HG03280 (cell line): ENCODE measurements around the gene SPNS1.
"Not testable (repeated sequence)": the region's sequence is repeated elsewhere in the genome, so short reads cannot be mapped to it uniquely, and the experiment has no call there.

Experiments
- ATAC-seq: cut with Tn5 transposase; IDR thresholded peaks from one replicate; pipeline ENCODE4 v1.9.1; 2021; ENCODE audit warnings: mild to moderate bottlenecking, moderate library complexity; ENCODE audit not compliant: unreplicated experiment

SPNS1 gene

DNA sequence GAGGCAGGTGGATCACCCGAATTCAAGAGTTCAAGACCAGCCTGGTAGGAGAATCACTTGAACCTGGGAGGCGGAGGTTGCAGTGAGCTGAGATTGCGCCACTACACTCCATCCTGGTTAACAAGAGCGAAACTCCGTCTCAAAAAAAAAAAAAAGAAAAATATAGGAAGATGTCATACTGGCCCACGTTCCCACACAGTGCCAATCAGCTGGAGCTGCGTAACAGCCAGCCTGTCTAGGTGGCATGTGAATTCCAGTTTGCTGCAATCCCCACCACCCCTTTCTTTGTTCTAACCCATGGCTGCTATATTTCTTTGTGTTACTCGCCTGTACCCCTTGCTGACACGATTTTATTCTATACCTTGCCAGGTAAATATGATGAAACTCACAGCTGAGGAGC lies 16.4 kb upstream of the SPNS1 start:
- no peak for ATAC-seq

DNA sequence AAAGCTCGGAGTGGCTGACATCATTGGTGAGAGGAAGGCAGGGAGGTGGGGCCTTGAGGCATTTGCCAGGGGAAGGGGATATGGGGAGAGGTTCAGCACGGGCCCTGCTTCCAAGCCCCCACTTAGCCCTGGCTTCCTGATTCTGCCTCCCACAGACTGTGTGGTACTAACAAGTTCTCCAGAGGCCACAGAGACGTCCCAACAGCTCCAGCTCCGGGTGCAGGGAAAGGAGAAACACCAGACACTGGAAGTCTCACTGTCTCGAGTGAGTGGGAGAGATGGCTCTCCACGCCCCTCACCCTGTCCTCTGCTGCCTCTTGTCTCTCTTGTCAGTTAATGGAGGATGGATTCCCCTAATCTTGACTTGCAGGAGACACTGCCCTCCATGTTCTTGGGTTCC lies 15.7 kb upstream of the SPNS1 start:
- no peak for ATAC-seq

DNA sequence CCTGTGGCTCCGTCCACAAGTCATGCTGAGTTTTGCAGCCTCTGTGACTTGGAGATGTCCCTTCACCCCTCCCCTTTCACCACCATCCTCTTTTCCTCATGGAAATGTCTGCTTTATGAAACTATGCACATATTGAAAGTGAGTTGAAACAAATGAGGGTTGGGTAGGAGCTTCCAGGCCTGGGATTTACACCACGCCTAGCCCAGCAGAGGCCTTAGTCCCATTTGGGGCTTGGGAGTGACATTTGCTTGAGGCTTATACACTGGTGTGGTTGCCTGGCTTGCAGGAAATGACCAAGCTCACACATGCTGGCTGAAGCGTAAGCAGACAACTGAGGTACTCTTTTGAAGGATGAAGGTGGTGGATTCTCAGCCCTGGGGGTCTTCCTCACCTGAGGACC lies 10.5 kb upstream of the SPNS1 start:
- ATAC-seq, result no peak

DNA sequence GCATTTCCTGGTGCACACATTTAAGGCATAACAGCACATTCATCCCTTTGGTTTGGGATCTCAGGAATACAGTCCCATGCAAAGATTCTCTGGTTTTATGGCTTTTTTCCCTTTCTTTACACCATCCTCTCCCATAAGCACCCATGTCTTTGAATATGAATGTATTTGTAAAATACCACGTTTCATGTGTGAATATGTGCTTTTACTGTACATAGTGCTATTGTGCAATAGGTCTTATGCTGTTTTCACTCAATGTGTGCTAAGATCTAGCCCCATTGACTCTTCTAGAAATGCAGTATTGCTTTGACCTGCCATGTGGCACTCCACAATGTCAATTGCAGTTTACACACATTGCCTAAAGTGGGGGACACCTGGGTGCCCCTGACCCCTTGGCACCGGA lies 10.1 kb upstream of the SPNS1 start:
- ATAC-seq, result no peak

DNA sequence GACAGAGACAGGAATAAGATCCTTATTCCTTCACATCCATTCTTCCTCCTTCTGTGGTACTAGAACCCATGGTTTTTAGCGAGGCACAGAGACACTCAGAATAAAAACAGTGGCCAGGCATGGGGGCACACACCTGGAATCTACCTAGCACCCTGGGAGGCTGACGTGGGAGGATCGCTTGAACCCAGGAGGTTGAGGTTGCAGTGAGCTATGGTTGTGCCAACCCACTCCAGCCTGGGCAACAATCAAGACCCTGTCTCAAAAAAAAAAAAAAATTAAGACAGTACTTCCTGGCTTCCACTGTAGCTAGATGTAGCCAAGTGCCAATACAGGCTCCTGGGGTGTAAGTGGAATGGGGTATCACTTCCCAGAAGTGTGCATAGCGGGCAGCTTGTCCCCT lies 7.4 kb upstream of the SPNS1 start:
- no peak for ATAC-seq

DNA sequence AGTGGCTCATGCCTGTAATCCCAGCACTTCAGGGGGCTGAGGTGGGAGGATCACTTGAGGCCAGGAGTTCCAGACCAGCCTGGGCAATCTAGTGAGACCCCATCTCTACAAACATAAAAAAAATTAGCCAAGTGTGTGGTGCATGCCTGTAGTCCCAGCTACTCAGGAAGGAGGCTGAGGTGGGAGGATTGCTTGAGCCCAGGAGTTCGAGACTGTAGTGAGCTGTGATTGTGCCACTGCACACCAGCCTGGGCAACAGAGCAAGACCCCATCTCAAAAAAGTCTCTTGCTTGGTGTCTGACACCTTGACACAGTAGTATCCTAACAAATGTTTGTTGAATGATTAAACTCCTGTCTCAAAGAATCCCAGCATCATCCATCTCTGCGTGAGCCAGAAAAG lies 4.9 kb upstream of the SPNS1 start:
- not testable (repeated sequence) for ATAC-seq

DNA sequence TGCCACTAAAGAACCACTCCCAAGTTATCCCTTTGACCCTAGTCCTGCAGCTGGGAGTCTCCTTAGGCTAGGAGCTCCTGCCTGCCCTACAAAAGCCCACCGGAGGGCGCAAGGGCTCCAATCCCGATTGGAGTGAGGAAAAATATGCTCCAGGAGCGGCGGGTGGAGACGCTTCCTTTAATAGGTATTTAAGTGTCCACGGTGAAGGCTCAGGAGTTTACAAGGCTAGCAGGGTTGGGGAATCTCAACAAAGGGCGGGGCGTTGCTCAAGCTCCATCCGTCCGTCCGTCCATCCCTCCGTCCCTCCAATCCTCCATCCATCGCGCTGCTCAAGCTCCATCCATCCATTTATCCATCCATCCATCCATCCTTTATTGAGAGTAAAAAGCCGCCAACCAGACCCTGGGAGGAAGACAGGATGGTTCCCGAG lies 556 bp upstream of the SPNS1 start:
- no peak for ATAC-seq

DNA sequence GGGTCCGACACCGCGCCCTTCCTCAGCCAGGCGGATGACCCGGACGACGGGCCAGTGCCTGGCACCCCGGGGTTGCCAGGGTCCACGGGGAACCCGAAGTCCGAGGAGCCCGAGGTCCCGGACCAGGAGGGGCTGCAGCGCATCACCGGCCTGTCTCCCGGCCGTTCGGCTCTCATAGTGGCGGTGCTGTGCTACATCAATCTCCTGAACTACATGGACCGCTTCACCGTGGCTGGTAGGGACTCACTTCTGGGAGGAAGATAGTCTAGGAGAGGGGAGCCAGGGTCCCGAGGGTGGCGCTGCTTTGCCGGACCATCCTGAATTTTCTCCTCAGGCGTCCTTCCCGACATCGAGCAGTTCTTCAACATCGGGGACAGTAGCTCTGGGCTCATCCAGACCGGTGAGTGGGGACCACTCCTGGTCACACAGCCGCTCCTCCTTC lies 601 bp downstream of the SPNS1 start:
- peak; percentile 21 for ATAC-seq

DNA sequence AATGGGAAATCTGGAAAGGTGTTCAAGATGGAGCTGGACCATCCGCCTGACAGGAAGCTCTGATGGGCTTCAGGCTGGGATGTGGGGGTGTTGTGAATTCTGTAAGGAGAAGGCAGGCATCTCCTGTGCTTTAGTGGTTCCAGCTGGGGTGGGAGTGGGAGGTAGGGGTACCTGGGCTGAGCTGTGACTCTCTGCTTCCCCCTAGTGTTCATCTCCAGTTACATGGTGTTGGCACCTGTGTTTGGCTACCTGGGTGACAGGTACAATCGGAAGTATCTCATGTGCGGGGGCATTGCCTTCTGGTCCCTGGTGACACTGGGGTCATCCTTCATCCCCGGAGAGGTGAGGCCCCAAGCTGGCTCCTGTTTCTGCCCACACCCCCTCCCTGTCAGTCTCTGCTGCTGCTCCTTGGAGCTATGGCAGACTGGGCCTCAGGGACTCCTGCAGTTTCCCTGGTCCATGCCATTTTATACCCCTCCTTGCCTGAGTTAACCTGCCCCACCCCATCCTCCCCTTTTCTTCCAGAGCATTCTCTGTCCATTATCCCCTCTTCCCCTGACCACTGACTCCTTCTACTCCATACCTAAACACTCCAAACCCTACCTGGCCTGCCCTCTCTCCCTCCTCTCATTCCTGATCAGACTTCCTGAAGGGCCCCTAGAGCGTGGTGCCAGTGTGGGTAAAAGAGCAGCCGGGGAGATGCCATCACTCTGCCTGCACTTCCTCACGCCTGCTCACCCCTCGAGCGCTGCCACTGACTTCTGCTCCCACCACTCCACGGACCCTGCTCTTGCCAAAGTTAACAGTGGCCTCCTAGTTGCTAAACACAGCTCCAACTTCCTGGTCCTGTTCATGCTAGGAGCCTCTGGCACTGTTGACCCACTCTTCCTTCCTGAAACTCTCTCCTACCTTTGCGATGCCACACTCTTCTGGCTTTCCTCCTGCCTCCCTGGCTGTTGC lies 3.4 kb downstream of the SPNS1 start:
- no peak for ATAC-seq

DNA sequence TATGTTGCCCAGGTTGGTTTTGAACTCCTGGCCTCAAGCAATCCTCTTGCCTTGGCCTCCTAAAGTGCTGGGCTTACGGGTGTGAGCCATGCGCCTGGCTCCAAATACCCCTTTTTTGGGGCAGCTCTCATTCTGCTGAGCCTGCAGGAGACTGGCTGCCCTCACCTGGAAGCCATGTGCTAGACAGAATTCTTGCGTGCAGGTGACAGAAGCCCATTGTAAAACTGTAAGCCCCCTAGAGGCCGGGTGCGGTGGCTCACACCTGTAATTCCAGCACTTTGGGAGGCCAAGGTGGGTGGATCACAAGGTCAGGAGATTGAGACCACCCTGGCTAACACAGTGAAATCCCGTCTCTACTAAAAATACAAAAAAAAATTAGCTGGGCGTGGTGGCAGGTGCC lies 5.8 kb downstream of the SPNS1 start:
- ATAC-seq, result not testable (repeated sequence)

DNA sequence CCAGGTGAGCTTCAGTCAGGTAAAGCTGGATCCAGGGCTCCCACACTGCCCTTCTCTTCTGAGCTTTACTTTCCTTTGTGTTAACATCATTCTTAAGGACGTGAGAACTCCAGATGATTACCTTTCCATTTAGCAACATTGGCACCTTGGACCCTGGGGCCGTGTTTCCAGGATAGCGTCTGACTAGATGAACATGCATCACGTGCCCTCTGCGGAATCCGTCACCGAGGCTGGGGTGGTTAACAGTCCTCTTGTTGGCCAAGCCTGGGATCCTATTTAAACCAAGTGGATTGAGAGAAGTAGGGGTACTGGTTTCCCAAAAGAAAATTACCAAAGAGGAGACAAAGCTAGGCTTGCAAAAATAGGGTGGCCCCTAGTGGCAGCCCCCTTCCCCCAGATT lies 6.4 kb downstream of the SPNS1 start:
- no peak for ATAC-seq

DNA sequence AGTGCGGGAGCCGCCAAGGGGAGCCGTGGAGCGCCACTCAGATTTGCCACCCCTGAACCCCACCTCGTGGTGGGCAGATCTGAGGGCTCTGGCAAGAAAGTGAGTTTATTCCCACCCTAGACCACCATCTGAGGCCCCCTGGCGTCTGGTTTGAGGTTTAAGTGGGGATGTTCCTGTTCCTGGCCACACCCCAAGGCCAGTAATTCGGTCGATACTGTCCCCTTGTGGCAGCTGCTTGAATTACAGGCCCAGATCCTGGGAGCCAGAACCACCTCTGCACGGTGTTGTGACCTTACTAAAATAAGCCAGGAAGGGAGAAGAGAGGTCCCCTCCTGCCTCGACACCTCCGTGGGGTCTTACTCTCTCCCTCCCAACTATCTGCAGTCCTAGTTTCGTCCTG lies 6.9 kb downstream of the SPNS1 start:
- ATAC-seq, result no peak

DNA sequence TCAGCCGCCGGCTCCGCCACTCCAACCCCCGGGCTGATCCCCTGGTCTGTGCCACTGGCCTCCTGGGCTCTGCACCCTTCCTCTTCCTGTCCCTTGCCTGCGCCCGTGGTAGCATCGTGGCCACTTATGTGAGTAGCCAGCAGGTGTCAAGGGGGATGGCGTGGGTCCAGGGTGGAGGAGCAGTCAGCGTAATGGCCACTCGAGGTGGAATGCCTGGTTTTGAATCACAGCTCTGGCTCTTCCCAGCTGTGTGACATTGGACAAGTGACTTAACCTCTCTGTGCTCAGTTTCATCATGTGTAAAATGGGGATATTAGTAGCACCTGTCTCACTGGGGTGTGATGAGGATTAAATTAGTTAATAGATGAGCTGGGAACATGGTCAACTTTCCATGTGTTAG lies 7.8 kb downstream of the SPNS1 start:
- no peak for ATAC-seq

DNA sequence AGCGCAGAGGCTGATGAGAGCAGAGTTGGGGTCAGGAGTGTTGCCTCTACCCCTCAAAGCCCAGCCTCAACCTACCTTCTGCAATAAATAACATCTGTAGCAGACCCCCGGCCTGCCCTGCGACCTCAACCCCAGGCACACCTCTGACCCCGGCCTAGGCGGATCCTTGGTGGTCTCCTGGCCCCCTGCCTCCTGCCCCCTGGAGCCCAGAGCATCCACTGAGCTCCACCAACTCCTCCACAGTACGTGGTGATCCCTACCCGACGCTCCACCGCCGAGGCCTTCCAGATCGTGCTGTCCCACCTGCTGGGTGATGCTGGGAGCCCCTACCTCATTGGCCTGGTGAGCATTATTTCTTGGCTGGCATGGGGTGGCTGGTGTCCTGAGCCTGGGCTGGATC lies 8.4 kb downstream of the SPNS1 start:
- no peak for ATAC-seq

DNA sequence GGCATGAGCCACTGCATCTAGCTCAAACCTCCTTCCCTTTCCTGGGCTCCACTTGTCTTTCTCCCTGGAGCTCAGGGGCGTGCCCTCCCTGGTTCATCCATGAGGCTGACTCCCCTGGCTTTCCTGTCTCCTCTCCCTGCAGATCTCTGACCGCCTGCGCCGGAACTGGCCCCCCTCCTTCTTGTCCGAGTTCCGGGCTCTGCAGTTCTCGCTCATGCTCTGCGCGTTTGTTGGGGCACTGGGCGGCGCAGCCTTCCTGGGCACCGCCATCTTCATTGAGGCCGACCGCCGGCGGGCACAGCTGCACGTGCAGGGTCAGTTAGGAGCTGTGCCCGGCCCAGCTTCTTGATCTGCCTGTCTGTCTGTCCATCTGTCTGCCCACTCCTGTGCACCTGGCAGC lies 9.1 kb downstream of the SPNS1 start:
- no peak for ATAC-seq

DNA sequence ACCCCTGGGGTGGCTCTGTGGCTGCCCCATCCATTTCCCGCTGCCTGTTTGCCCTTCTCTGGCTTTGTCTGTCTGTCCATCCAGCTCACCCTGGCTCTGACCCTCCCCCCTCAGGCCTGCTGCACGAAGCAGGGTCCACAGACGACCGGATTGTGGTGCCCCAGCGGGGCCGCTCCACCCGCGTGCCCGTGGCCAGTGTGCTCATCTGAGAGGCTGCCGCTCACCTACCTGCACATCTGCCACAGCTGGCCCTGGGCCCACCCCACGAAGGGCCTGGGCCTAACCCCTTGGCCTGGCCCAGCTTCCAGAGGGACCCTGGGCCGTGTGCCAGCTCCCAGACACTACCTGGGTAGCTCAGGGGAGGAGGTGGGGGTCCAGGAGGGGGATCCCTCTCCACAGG lies 9.5 kb downstream of the SPNS1 start:
- ATAC-seq, result no peak

DNA sequence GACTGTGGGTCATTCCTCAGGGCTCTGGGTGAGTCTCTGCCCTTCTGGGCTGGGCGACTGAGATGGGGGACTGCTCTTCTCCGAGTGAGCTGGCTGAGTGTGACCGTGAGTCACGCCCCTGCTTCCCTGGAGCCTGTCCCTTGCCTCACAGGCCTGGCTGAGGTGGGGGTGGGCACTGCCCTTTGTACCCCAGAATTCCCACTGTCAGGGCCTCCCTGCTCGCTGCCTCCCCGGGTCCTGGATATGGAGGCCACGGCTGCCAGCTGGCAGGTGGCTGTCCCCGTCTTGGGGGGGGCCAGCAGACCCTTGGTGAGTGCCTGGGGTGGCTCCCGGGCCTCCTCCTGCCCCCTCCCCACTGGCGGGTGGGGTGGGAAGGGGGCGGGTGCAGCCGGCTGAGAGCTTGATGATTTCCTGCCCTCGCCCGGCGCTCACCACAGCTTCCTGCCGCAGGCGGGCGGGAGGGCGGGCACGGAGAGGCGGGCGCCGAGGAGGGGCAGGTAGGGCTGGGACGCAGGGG lies 10.1 kb downstream of the SPNS1 start, which contains the start of gene LAT:
LAT (plus strand) TSS at position 434 of the 517 bp plus-strand sequence. CDS start 366 bp downstream, outside the sequence.
- ATAC-seq, result no peak

DNA sequence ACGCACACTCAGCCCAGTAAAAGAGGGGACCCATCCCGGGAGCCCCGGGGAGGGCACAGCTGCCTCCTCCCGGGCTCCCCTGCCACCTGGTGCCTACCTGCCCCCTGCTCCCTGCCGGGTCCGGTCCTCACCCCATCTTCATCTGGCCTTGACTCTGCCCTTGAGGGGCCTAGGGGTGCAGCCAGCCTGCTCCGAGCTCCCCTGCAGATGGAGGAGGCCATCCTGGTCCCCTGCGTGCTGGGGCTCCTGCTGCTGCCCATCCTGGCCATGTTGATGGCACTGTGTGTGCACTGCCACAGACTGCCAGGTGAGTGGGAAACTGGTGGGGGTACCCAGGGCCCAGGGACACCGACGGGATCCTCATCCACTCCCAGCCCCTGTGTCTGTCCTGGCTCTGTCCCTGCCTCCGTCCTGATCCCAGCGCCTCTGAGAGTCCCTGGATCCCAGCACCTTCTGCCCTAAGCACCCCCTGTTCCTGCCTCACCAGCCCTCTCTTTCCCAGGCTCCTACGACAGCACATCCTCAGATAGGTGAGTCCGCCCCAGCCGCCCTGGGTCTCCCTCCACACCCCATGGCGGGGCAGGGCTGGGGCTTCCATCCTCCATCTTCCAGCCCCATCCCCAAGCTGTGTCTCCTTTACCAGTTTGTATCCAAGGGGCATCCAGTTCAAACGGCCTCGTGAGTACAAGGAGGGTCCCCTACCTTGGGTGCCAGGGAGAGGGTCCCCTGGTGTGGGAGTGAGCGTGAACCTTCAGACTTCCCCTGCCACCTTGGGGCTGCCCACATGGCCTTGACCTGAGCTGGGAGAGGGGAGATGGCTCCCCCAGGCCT lies 10.8 kb downstream of the SPNS1 start:
- no peak for ATAC-seq

DNA sequence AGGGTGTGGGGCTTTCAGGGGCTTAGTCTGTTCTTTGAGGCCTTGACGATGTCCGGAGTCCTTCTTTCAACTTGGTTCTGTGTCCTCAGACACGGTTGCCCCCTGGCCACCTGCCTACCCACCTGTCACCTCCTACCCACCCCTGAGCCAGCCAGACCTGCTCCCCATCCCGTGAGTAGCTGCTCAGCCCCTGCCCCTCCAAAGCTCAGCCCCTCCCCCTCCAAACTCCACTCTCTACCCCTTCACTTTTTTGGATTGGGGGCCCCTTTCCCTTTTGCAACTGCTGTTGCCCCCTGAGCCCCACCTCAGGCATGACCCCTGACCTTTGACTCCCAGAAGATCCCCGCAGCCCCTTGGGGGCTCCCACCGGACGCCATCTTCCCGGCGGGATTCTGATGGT lies 11.5 kb downstream of the SPNS1 start:
- ATAC-seq, result no peak

DNA sequence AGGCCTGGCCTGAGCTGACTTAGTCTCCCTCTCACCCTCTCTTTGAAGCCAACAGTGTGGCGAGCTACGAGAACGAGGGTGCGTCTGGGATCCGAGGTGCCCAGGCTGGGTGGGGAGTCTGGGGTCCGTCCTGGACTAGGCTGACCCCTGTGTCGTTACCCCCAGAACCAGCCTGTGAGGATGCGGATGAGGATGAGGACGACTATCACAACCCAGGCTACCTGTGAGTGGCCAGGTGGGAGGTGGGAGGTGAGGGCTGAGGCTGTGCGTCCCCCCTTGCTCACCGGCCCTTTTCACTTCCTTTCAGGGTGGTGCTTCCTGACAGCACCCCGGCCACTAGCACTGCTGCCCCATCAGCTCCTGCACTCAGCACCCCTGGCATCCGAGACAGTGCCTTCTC lies 11.9 kb downstream of the SPNS1 start:
- no peak for ATAC-seq

DNA sequence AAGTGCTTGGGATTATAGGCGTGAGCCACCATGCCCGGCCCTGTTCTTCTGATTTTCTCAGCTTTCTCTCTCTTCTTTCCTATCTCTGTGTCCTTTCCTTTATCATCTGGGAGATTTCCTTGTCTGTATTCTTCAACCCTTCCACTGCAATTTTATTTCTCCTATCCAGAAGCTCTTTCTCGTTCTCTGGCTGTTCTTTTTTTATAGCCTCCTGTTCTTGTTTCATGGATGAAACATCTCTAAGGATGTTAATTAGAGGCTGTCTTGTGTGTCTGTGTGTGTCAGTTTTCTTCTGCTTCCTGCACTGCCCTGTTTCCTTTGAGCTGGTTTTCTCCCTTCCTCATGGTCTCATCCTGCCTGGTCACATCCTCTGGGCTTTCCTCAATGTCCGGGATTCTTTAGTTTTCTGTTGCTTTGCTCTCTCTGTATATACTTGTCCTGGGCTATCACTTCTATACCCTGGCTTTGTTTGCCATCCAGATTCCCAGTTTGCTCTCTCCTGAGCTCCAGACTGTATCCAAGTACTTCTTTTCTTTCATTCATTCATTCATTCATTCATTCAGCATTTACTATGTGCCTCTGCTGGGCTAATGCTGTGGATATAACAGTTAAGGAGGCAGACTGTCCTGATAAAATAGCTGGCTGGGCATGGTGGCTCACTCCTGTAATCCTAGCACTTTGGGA lies 12.7 kb downstream of the SPNS1 start:
- no peak for ATAC-seq
